GM21360 (cell line): ENCODE data around the gene MEAF6.

Experiments
- ATAC-seq: cut with Tn5 transposase; IDR thresholded peaks from one replicate; pipeline ENCODE4 v1.9.1; 2021; ENCODE audit warnings: mild to moderate bottlenecking, moderate library complexity; ENCODE audit not compliant: unreplicated experiment

The MEAF6 gene

GRCh38 chr1:37446874-37447273, 67.7 kb downstream of the MEAF6 start:
- no peak for ATAC-seq

DNA sequence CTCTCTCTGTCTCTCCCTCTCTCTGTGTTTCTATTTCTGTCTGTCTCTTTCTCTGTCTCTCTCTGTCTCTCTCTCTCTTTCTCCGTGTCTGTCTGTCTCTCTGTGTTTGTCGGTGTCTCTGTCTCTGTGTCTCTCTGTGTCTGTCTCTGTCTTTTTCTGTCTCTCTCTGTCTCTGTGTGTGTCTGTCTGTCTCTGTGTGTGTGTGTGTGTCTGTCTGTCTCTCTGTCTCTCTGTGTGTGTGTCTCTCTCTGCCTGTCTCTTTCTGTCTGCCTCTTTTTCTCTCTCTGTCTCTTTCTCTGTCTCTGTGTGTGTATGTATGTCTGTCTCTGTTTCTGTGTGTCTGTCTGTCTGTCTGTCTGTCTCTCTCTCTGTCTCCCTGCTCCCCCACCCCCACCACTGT, 71.9 kb downstream of the MEAF6 start:
- no peak for ATAC-seq
